ENCODE measurements around the gene TTC13.

The TTC13 gene

DNA sequence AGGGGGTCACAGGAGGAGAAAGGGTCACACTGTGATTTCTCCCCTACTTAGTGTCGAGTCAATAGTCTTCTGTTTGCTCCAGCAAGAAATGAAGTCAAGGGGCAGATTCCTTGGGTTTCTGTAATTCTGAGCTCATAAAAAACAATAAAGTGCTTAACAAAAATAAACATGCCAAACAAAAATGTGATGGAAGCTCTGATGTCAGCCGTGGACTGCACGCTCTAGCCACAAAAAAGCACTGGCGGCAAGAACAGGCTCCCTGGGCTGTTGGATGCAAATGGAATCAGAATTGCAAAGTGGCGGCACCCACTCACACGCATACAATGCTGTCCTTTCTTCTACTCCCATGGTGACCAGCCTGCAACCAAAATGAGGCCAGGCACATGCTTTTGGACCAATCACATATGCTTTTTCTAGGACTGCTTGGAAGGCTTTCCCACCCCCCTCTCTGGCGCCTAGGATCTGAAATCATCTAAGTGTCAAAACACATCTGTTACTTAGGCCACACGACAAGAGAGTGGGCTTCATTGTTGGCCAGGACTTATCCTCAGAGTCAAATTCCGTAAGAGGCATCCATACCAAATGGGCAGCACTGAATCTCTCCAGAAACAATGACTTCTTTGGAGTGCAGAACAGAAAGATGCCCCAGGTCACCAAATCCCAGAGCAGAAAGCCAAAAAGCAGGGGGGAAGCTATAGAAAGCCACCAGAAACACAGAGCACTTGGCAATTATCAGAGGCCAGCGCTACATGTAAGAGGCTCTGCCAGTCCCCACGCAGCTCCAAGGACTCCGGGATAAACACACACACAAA is 119.5 kb downstream of the TTC13 start:
- in situ Hi-C loops (cut with HindIII; ENCODE audit: low sequenced_read_pairs), result no loop called here

DNA sequence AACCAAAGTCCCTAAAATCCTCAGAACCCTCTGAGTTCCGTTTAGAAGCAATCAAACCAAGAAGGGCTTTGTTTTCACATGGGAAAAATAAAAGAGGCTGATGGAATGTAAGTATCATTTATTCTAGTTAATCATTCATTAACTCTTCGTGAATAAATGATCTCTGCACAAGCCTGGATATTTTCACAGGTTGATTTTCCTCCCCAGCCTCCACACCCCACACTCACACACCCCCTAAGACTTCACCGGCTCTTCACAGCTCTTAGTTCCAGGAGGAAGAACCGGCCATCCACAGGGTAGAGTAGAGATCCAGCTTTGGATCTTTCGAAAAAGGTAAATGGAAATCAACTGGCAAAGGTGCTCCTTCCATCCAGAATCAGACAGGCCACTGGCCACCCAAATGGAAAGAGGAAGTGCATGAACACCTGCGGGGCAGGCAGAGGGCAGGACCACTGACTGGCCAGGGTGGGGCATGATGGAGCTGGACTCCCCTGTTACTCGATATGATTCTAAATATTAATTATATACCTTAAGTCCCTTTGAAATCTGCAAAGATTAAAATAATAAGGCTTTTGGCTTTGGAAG is 120.3 kb downstream of the TTC13 start:
- in situ Hi-C loops (cut with HindIII; ENCODE audit: low sequenced_read_pairs), result no loop called here

DNA sequence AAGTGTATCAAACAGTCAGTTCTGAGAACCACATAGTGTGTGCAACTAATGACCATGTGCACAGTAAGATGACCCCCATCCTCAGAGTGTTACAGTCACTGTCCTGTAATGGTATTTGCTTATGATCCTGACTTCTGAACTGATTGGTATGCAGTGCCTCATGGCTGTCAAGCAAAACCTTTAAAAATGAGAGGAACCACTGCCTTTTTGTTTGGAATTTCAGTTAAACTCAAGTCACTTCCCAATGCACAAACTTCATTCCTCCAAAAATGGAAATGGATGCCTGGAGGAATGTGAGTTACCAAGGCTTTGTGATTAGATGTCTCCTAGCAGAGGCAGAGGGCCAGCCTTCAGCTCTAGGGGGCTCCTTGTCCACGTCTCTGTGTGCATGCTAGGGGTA is 120.8 kb downstream of the TTC13 start:
- in situ Hi-C loops (cut with HindIII; ENCODE audit: low sequenced_read_pairs), result no loop called here

DNA sequence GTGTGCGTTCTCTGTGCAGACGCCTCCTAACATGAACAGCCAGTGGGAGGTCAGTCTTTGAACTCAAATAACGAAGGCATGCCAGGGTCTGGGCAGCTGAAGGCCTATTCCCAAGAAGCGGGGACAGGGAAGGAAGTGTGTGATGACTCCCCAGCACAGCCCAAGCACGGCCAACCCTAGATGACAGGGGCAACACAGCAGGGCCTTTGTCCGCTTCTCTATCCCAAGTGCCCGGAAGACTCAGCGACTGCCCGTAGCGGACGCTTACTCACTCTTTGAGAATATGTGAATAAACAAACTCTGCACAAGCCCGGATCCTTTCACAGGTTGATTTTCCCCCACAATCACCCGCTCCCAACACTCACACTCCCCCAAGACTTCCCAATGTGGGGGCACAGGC is 121.6 kb downstream of the TTC13 start:
- in situ Hi-C loops (cut with HindIII; ENCODE audit: low sequenced_read_pairs), result no loop called here
